Bronchial epithelial cell (primary cell): ENCODE measurements around the gene APOH. TPM values are rescaled to one million over a fixed set of nuclear protein-coding genes. Genes with fewer than 3 reads are reported as not detected.

Source experiments
- DNase-seq: peaks from one replicate; pipeline ENCODE4 v3.0.0-alpha.2; 2010; ENCODE audit warnings: low read depth
- FAIRE-seq: peaks from 2 replicates; lab custom pipeline; 2011; peaks lifted over from hg19 to GRCh38; lab: Jason Lieb, UNC
- H3K27me3 ChIP-seq: 2 replicates; pipeline ENCODE4 v1.5.1; 2011; ENCODE audit warnings: low read length; ENCODE audit not compliant: control insufficient read depth, insufficient read depth
- H3K36me3 ChIP-seq: 2 replicates; pipeline ENCODE4 v1.5.1; 2011; ENCODE audit warnings: low read length; ENCODE audit not compliant: control insufficient read depth, insufficient read depth
- H3K4me3 ChIP-seq: 2 replicates; pipeline ENCODE4 v1.5.1; 2011; ENCODE audit warnings: mild to moderate bottlenecking, low read depth, low read length, control low read depth
- CTCF ChIP-seq: IDR thresholded peaks from 2 replicates; pipeline ENCODE4 v1.5.1; 2011; ENCODE audit warnings: mild to moderate bottlenecking, moderate library complexity, low read length, control low read depth, inconsistent platforms; ENCODE audit not compliant: insufficient read depth, severe bottlenecking
- total RNA-seq: library from RNA; depleted of rRNA; stranded (reverse); fragments of >200 nt; gene quantifications from 2 replicates; pipeline ENCODE4 v1.2.1, GENCODE V29; 2014

The APOH gene
- total RNA-seq, 1 donor from 2014 or later, result under 0.01 TPM

GRCh38 chr17:66214884-66215528 is 14.2 kb downstream of the APOH start:
- no peak for FAIRE-seq
- Histone ChIP-seq H3K4me3 (no peak overlapping the region), H3K36me3 (no peaks in the 10 kb centered on the region), H3K27me3 (no peaks in the 10 kb centered on the region)
- DNase-seq, result no peak
- no peak for TF ChIP-seq CTCF

GRCh38 chr17:66211047-66211810 is 18.0 kb downstream of the APOH start:
- FAIRE-seq (peak; percentile 40), DNase-seq (no peak)
- Histone ChIP-seq H3K36me3 (no peaks in the 10 kb centered on the region), H3K4me3 (no peak overlapping the region), H3K27me3 (no peaks in the 10 kb centered on the region)
- no peak for TF ChIP-seq CTCF

- TF ChIP-seq CTCF, result no peak
- no peaks in the 10 kb centered on the region for H3K27me3 ChIP-seq
- H3K36me3 ChIP-seq, result no peaks in the 10 kb centered on the region
- H3K4me3 ChIP-seq, result no peak overlapping the region
- no peak for DNase-seq
- no peak for FAIRE-seq
Measured at GRCh38 chr17:66210208-66210574, 19.0 kb downstream of the APOH start.

- no peak for DNase-seq
- no peaks in the 10 kb centered on the region for H3K36me3 ChIP-seq
- no peak overlapping the region for H3K4me3 ChIP-seq
- TF ChIP-seq CTCF, result no peak
- FAIRE-seq, result no peak
- no peaks in the 10 kb centered on the region for H3K27me3 ChIP-seq
Measured at GRCh38 chr17:66207936-66208335, 21.3 kb downstream of the APOH start.

- DNase-seq, result no peak
- Histone ChIP-seq H3K27me3 (no peaks in the 10 kb centered on the region), H3K4me3 (no peak overlapping the region), H3K36me3 (no peaks in the 10 kb centered on the region)
- FAIRE-seq, result no peak
- TF ChIP-seq CTCF, result no peak
Measured at GRCh38 chr17:66203274-66204015, 25.8 kb downstream of the APOH start.
